Hepatocyte (in vitro differentiated cells): ENCODE results near the gene C8A.

ENCODE experiments used
- CTCF ChIP-seq: fragments of 200-600 bp; sonication (generic); IDR thresholded peaks from 2 replicates; pipeline ENCODE4 v1.5.1; 2016; ENCODE audit warnings: antibody characterized with exemption, mild to moderate bottlenecking; ENCODE audit not compliant: poor library complexity
- EZH2 ChIP-seq: fragments of 200-600 bp; sonication (generic); IDR thresholded peaks from 2 replicates; pipeline ENCODE4 v1.6.1; 2016; ENCODE audit warnings: antibody characterized with exemption, mild to moderate bottlenecking, borderline replicate concordance

DNA sequence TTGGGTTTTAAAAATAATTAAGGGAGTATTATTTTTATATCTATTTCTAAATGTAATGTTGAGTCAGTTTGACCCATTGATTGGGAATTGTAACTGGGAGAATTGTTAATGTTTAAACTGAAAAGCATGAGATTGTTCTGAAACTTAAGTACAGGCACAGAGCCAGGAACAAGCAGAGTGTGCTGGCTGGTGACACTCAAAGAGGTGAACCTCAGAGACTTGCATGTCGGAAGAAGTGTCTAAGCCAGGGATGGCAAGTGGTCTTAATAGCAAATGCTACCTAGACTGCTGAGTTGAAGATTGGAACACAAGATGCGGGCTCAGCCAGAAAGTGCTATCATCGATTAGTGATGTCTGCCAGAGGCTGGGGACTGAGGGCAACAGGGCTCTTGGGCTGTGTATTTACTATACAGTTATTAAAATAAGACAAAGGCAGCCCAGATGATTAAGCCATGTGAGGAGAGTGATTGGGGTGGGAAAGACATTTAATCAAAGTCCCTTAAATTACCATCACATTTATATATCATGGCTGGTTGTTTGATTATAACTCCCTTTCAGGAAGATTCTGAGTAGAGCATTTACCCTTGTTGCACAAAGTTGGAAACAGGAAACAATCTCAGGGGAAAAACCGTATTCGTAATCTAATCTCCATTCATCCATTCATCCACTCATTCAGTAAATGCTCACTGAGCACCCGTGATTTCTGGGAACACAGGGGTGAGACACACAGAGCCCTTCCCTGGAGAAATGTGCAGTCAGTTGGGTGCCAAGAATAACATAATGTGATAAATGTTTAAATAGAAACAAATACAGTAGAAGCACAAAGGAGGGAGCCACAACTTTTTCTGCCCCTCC, 42.8 kb downstream of the C8A start:
- TF ChIP-seq CTCF, result no peak
- no peak for TF ChIP-seq EZH2
